Astrocyte of the spinal cord (primary cell): ENCODE results near the gene PAQR5.
"Not testable (repeated sequence)": the region's sequence is repeated elsewhere in the genome, so short reads cannot be mapped to it uniquely, and the experiment has no call there.

Experiments
- DNase-seq: peaks from one replicate; pipeline ENCODE4 v3.0.0; 2011; ENCODE audit warnings: low read depth, low spot score
- H3K4me3 ChIP-seq: 2 replicates; pipeline ENCODE4 v1.5.1; 2011; ENCODE audit warnings: low read depth, mild to moderate bottlenecking, low read length, moderate library complexity
- in situ Hi-C: cut with HindIII; loops from 2 replicates; pipeline ENCODE4 v1.10.0; 2017; ENCODE audit warnings: low sequenced_read_pairs
- TF ChIP-seq, protein P1 (sequence below): IDR thresholded peaks from 2 replicates; pipeline ENCODE4 v1.5.1; 2012; ENCODE audit warnings: low read depth, mild to moderate bottlenecking, low read length, inconsistent platforms

Gene PAQR5

GRCh38 chr15:69285834-69286233, 12.9 kb upstream of the PAQR5 start:
- TF ChIP-seq, protein P1, sequence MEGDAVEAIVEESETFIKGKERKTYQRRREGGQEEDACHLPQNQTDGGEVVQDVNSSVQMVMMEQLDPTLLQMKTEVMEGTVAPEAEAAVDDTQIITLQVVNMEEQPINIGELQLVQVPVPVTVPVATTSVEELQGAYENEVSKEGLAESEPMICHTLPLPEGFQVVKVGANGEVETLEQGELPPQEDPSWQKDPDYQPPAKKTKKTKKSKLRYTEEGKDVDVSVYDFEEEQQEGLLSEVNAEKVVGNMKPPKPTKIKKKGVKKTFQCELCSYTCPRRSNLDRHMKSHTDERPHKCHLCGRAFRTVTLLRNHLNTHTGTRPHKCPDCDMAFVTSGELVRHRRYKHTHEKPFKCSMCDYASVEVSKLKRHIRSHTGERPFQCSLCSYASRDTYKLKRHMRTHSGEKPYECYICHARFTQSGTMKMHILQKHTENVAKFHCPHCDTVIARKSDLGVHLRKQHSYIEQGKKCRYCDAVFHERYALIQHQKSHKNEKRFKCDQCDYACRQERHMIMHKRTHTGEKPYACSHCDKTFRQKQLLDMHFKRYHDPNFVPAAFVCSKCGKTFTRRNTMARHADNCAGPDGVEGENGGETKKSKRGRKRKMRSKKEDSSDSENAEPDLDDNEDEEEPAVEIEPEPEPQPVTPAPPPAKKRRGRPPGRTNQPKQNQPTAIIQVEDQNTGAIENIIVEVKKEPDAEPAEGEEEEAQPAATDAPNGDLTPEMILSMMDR = no peak
- in situ Hi-C loops = no loop called here
- DNase-seq = no peak
- no peak overlapping the region for H3K4me3 ChIP-seq

GRCh38 chr15:69288011-69288410, 10.7 kb upstream of the PAQR5 start:
- TF ChIP-seq, protein P1 = no peak

DNA sequence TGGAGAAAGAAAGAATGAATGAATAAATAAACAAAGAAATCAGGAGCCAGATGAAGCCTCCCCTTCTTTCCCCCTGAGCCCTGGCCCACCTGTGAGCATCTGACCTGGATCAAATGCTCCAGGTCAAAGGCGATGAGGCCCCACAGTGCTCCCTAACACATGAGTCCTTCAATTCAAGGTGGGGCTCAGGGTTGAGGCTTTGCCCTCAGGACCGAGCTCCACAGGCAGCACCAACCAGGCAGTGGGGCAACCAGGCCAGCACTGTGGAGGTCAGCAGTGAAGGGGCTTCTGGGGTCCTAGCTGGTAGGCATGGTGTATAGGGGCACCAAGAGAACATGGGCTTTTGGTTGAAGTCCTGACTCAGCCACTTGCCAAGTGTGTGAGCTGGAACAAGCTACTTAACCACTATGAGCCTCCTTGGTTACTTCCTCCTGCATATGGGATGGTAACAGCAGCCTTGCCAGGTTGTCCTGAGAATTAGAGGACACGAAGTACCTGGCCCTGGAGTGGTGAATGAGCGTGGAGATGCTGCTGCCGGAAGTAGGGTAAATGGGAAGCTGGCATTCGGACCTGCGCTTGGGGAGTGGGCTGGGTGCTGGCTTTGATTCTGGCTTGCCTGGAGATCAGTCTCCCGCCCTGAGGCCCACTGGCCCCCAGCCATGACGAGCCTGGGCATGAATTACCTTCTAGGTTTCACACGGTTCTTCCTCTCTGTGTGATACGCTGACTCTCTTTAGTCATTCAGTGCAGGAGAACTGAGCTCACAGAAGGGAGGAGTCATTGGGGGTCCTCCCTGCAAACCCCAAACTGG, 10.0 kb upstream of the PAQR5 start:
- TF ChIP-seq, protein P1 = no peak
- in situ Hi-C loops = no loop called here
- DNase-seq = no peak
- H3K4me3 ChIP-seq = no peak overlapping the region

More at GRCh38 chr15:69288011-69288410, 10.7 kb upstream of the PAQR5 start:
- no peak for DNase-seq
- in situ Hi-C loops = no loop called here
- H3K4me3 ChIP-seq = no peak overlapping the region

DNA sequence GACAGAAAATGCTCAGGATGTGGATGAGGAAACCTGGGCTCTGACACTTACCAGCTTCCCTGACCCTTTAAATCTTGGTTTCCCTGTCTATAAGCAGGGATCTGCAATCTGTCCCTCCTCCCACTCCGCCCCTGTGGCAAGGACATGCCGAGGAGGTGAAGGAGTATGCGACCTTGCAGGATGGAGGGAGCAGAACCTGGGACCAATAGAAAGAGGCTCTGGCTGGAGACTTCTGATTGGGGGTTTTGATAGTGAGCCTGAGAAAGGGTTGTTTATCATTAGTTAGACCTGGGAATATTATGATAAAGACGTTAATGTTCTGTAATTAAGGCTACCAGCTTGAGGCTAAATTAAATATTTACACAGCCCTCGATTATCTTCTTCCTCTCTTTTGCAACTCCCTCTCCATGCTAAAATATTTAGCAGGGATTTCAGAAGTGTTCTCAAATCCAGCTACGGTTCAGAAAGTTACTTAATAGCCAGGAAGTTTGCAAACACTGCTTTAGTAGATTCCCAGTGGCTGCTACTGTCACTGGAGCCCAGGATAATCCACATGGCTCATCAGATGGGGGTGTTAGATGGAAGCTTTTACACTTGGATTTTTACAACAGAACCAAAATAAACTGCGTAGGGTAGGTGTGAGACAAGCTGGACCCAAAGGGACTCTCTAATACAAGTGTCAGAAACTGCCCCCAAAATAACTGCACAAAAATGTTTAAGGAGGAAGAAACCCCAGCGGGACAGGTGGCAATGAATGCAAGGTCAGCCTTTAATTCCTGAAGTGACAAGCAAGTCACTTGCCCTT, 9.2 kb upstream of the PAQR5 start:
- DNase-seq = no peak
- in situ Hi-C loops = no loop called here
- H3K4me3 ChIP-seq = no peak overlapping the region
- TF ChIP-seq, protein P1 = no peak

DNA sequence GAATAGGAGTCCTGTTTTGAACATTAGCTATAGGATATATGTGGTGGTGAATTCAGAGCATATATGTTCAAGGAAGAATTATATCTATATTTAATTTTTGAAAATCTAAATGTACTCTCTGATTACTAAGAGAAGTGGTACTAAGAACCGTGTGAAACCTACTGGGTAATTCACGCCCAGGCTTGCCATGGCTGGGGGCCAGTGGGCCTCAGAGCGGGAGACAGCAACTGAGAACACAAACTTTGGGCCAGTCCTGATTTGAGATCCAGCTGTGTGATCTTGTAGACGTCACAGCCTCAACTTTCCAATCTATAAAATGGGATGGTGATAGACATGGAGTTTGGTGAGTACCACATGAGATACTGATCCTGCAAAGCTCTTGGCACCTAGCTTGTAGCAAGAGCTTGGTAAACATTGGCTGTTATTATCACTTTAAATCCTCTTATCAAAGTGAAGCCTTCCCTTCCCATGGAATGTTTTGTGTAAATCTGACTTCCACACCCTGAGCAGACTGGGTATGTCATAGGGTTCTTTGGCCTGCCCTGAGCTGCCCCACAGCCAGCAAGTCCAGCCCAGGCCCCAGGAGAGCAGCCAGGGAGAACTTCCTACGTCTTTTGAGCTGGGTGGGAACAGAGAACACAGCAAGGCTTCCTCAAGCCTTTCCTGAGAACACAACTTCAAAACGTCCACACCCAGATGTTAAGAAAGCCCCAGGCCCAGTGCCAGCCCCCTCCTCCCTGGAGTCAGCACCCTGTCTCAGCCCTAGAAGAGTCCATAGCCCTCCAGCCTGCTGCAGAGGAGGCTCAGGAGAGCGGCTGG, 8.2 kb upstream of the PAQR5 start:
- in situ Hi-C loops = no loop called here
- no peak overlapping the region for H3K4me3 ChIP-seq
- peak; percentile 19 for DNase-seq
- TF ChIP-seq, protein P1 = no peak

DNA sequence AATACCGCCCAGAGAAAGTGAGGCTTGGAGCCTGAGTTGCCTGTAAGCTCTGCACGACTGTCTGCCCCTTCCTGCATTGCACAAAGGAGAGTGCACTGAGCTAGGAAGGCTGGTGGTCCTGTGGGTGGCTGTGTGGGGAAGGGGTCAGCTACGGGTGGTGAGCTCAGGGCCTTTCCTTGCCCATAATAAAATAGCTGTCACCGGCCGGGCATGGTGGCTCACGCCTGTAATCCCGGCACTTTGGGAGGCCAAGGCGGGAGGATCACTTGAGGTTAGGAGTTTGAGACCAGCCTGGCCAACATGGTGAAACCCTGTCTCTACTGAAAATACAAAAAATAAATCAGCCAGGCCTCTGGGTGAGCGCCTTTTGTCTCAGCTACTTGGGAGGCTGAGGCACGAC, 7.1 kb upstream of the PAQR5 start:
- H3K4me3 ChIP-seq, in situ Hi-C loops: not testable (repeated sequence)

More for the DNA sequence above, 7.1 kb upstream of the PAQR5 start:
- not testable (repeated sequence) for DNase-seq
